ENCODE results near the gene RFTN2.

RFTN2 gene

GRCh38 chr2:197547163-197547900 lies 128.1 kb downstream of the RFTN2 start:
- DNase-seq (ENCODE audit: low spot score) = no peak

GRCh38 chr2:197543206-197543605 lies 132.2 kb downstream of the RFTN2 start:
- no peak for DNase-seq (ENCODE audit: low spot score)

- no peak for DNase-seq (ENCODE audit: low spot score)
Observed at GRCh38 chr2:197539734-197540133, 135.7 kb downstream of the RFTN2 start.

GRCh38 chr2:197538412-197538811 lies 137.0 kb downstream of the RFTN2 start:
- no peak for DNase-seq (ENCODE audit: low spot score)
